ENCODE measurements around the gene KIF1A.
A peak's percentile ranks its signal among the peaks of the same experiment; 100 is the strongest.

Gene KIF1A

GRCh38 chr2:240819858-240820606, at the start of gene KIF1A:
Gene KIF1A, minus strand, starts transcription at chr2:240820219. Its CDS starts 22,467 bp downstream, at chr2:240797752.
- DNase-seq (ENCODE audit: low spot score): no peak

- DNase-seq (ENCODE audit: low spot score): no peak
Observed at GRCh38 chr2:240869109-240869955, 49.3 kb upstream of the KIF1A start.

- peak; percentile 52 for DNase-seq (ENCODE audit: low spot score)
Observed at GRCh38 chr2:240868286-240869108, 48.5 kb upstream of the KIF1A start, which contains the start of gene AGXT. Gene AGXT, plus strand, starts transcription at chr2:240868824. Its CDS starts 42 bp downstream, at chr2:240868866.

- DNase-seq (ENCODE audit: low spot score): no peak
Observed at GRCh38 chr2:240865391-240865790, 45.4 kb upstream of the KIF1A start.

- no peak for DNase-seq (ENCODE audit: low spot score)
Observed at GRCh38 chr2:240864475-240864874, 44.5 kb upstream of the KIF1A start.

GRCh38 chr2:240861547-240861946, 41.5 kb upstream of the KIF1A start:
- no peak for DNase-seq (ENCODE audit: low spot score)

GRCh38 chr2:240858871-240859270, 38.9 kb upstream of the KIF1A start:
- DNase-seq (ENCODE audit: low spot score): no peak

GRCh38 chr2:240858321-240858720, 38.3 kb upstream of the KIF1A start:
- no peak for DNase-seq (ENCODE audit: low spot score)

GRCh38 chr2:240857039-240858008, 37.3 kb upstream of the KIF1A start:
- DNase-seq (ENCODE audit: low spot score): peak; percentile 83

GRCh38 chr2:240856151-240856980, 36.3 kb upstream of the KIF1A start:
- DNase-seq (ENCODE audit: low spot score): no peak

- DNase-seq (ENCODE audit: low spot score): no peak
Observed at GRCh38 chr2:240855670-240856069, 35.7 kb upstream of the KIF1A start.

- DNase-seq (ENCODE audit: low spot score): no peak
Observed at GRCh38 chr2:240852671-240853314, 32.8 kb upstream of the KIF1A start.

GRCh38 chr2:240851078-240851991, 31.3 kb upstream of the KIF1A start:
- DNase-seq (ENCODE audit: low spot score): peak; percentile 86

- DNase-seq (ENCODE audit: low spot score): no peak
Observed at GRCh38 chr2:240850756-240851077, 30.7 kb upstream of the KIF1A start.

GRCh38 chr2:240850026-240850425, 30.0 kb upstream of the KIF1A start:
- no peak for DNase-seq (ENCODE audit: low spot score)

GRCh38 chr2:240848900-240849680, 29.1 kb upstream of the KIF1A start:
- DNase-seq (ENCODE audit: low spot score): no peak

GRCh38 chr2:240847817-240848216, 27.8 kb upstream of the KIF1A start:
- no peak for DNase-seq (ENCODE audit: low spot score)

Measured in HuH-7.5 (cell line).